Measurements from ENCODE around the gene SLC6A7. TPM values are rescaled to one million over a fixed set of nuclear protein-coding genes. Genes with fewer than 3 reads are reported as not detected.

Gene SLC6A7
- polyA plus RNA-seq, 1 of the 3 experiments (the other 2 are of a cell fraction), result not detected

- Histone ChIP-seq H3K79me2 (ENCODE audit: insufficient read depth) (no peaks in the 10 kb centered on the region), H3K4me1 (ENCODE audit: control insufficient read depth in 1 of 2, insufficient read depth in 2 of 2, low read depth in 1 of 2, low read length in 1 of 2) (0 out of 4 replicates have a peak, but pooled peaks cover 0 to 4% of the 10 kb centered on the region in 2 experiments), H3K9me2 (no peaks in the 10 kb centered on the region), H3K4me2 (no peak overlapping the region), H3K27ac (ENCODE audit: low read depth in 2 of 2, low read length in 1 of 2) (no peak overlapping the region), H2AFZ (ENCODE audit: low read depth) (no peak overlapping the region), H3K4me3 (ENCODE audit: low read depth in 2 of 2, low read length in 1 of 2) (no peak overlapping the region), H3K36me3 (replicated peaks in 1 of 2; ENCODE audit: control insufficient read depth in 1 of 2, insufficient read depth in 2 of 2, low read length in 1 of 2) (no peaks in the 10 kb centered on the region), H3F3A (replicated peaks; ENCODE audit: insufficient read depth) (no peaks in the 10 kb centered on the region), H3K9ac (no peak overlapping the region), H4K20me1 (ENCODE audit: insufficient read depth) (no peaks in the 10 kb centered on the region), H3K9me3 (no peaks in the 10 kb centered on the region), H3K27me3 (ENCODE audit: insufficient read depth) (no peaks in the 10 kb centered on the region; the same call in 1 of the 2 replicates)
- WGBS (ENCODE audit: low lambda C conversion rate), result 74% methylated on average over 5 of the region's 6 CpGs
- ChIA-PET POLR2A (no interaction called here), CTCF (interaction anchor here (1.0 to 2.7 kb wide), 6 partner anchors 12 to 76 kb away, joined by 3 to 16 read pairs (median 6); partner anchors contain the start of gene SLC6A7)
- TF ChIP-seq FOXJ3 (CRISPR knock-in tag; IDR thresholded peaks at IDR 0.05) (no peak), RCOR1 (IDR thresholded peaks at IDR 0.05; ENCODE audit: low read length) (no peak), JUND (IDR thresholded peaks at IDR 0.05) (no peak), USF1 (IDR thresholded peaks at IDR 0.05; ENCODE audit: borderline replicate concordance, low read depth) (no peak), RAD21 (IDR thresholded peaks at IDR 0.05; ENCODE audit: low read length) (no peak)
- DNase-seq, result no peak
Observed at GRCh38 chr5:150206098-150206778, 16.4 kb downstream of the SLC6A7 start.

DNA sequence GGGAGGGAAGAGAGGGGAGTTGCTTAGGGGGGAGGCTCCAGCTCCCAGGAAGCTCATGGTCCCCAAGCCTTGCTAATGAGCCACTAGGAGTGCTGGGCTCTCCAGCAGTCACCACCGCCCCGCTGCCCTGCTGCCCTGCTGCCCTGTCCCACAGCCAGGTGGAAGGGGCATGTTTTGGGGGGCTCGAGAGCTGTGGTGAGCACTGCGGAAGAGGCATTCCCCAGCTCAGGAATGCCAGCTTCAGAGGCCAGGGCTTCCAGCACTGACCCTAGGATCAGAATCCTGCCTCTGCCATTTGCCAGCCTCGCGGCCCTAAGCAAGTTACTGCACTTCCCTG, 16.9 kb downstream of the SLC6A7 start:
- Histone ChIP-seq H3K4me3 (ENCODE audit: low read depth in 2 of 2, low read length in 1 of 2) (no peak overlapping the region), H4K20me1 (ENCODE audit: insufficient read depth) (no peaks in the 10 kb centered on the region), H3F3A (replicated peaks; ENCODE audit: insufficient read depth) (no peaks in the 10 kb centered on the region), H3K9me2 (no peaks in the 10 kb centered on the region), H3K36me3 (replicated peaks in 1 of 2; ENCODE audit: control insufficient read depth in 1 of 2, insufficient read depth in 2 of 2, low read length in 1 of 2) (no peaks in the 10 kb centered on the region), H3K9me3 (no peaks in the 10 kb centered on the region), H3K27ac (ENCODE audit: low read depth in 2 of 2, low read length in 1 of 2) (no peak overlapping the region), H3K4me2 (no peak overlapping the region), H3K79me2 (ENCODE audit: insufficient read depth) (no peaks in the 10 kb centered on the region), H3K9ac (no peak overlapping the region), H2AFZ (ENCODE audit: low read depth) (no peak overlapping the region), H3K27me3 (ENCODE audit: insufficient read depth) (no peaks in the 10 kb centered on the region; the same call in 1 of the 2 replicates), H3K4me1 (ENCODE audit: control insufficient read depth in 1 of 2, insufficient read depth in 2 of 2, low read depth in 1 of 2, low read length in 1 of 2) (0 out of 4 replicates have a peak, but pooled peaks cover 0 to 4% of the 10 kb centered on the region in 2 experiments)
- DNase-seq, result no peak
- ChIA-PET POLR2A (no interaction called here), CTCF (interaction anchor here (0.6 to 2.7 kb wide), 7 partner anchors 11 to 76 kb away, joined by 3 to 16 read pairs (median 6); partner anchors contain the start of gene SLC6A7)
- 100% methylated on average over 3 of the region's 6 CpGs for WGBS (ENCODE audit: low lambda C conversion rate)
- no peak for TF ChIP-seq USF1 (IDR thresholded peaks at IDR 0.05; ENCODE audit: borderline replicate concordance, low read depth)
- no peak for TF ChIP-seq CHD2 (IDR thresholded peaks at IDR 0.05; ENCODE audit: low read length, partially characterized antibody)
- TF ChIP-seq, protein P1, sequence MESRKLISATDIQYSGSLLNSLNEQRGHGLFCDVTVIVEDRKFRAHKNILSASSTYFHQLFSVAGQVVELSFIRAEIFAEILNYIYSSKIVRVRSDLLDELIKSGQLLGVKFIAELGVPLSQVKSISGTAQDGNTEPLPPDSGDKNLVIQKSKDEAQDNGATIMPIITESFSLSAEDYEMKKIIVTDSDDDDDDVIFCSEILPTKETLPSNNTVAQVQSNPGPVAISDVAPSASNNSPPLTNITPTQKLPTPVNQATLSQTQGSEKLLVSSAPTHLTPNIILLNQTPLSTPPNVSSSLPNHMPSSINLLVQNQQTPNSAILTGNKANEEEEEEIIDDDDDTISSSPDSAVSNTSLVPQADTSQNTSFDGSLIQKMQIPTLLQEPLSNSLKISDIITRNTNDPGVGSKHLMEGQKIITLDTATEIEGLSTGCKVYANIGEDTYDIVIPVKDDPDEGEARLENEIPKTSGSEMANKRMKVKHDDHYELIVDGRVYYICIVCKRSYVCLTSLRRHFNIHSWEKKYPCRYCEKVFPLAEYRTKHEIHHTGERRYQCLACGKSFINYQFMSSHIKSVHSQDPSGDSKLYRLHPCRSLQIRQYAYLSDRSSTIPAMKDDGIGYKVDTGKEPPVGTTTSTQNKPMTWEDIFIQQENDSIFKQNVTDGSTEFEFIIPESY (IDR thresholded peaks at IDR 0.05; ENCODE audit: borderline replicate concordance, low read depth), result no peak
- no peak for TF ChIP-seq FOXJ3 (CRISPR knock-in tag; IDR thresholded peaks at IDR 0.05)
- no peak for TF ChIP-seq EZH2phosphoT487 (IDR thresholded peaks at IDR 0.05; ENCODE audit: borderline replicate concordance, low read depth)
- TF ChIP-seq MEF2A (IDR thresholded peaks at IDR 0.05; ENCODE audit: borderline replicate concordance, low read depth), result no peak
- no peak for TF ChIP-seq JUND (IDR thresholded peaks at IDR 0.05)
- TF ChIP-seq SMC3 (IDR thresholded peaks at IDR 0.05; ENCODE audit: low read depth, low read length), result no peak
- TF ChIP-seq CTCF (IDR thresholded peaks at IDR 0.05), result no peak
- no peak for TF ChIP-seq FOXM1 (IDR thresholded peaks at IDR 0.05; ENCODE audit: low read depth)
- TF ChIP-seq, protein P2, sequence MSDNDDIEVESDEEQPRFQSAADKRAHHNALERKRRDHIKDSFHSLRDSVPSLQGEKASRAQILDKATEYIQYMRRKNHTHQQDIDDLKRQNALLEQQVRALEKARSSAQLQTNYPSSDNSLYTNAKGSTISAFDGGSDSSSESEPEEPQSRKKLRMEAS (IDR thresholded peaks at IDR 0.05; ENCODE audit: low read depth), result no peak
- no peak for TF ChIP-seq EP300 (IDR thresholded peaks at IDR 0.05; ENCODE audit: borderline replicate concordance in 1 of 2, low read depth in 1 of 2, low read length in 1 of 2)
- TF ChIP-seq, protein P3, sequence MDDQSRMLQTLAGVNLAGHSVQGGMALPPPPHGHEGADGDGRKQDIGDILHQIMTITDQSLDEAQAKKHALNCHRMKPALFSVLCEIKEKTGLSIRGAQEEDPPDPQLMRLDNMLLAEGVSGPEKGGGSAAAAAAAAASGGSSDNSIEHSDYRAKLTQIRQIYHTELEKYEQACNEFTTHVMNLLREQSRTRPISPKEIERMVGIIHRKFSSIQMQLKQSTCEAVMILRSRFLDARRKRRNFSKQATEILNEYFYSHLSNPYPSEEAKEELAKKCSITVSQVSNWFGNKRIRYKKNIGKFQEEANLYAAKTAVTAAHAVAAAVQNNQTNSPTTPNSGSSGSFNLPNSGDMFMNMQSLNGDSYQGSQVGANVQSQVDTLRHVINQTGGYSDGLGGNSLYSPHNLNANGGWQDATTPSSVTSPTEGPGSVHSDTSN (IDR thresholded peaks at IDR 0.05), result no peak
- TF ChIP-seq RXRA (IDR thresholded peaks at IDR 0.05; ENCODE audit: borderline replicate concordance, low read depth), result no peak
- TF ChIP-seq RAD21 (IDR thresholded peaks at IDR 0.05; ENCODE audit: low read length), result no peak
- no peak for TF ChIP-seq RFX5 (IDR thresholded peaks at IDR 0.05; ENCODE audit: low read length)
- no peak for TF ChIP-seq TAF1 (IDR thresholded peaks at IDR 0.05; ENCODE audit: borderline replicate concordance, low read depth, low read length)
- no peak for TF ChIP-seq SIN3A (IDR thresholded peaks at IDR 0.05; ENCODE audit: borderline replicate concordance, low read depth, low read length)
